K562 (cell line): ENCODE measurements around the gene FTH1. TPM values are rescaled to one million over a fixed set of nuclear protein-coding genes. Genes with fewer than 3 reads are reported as not detected.
A peak's percentile ranks its signal among the peaks of the same experiment; 100 is the strongest.

Experiments used
- ATAC-seq: fragments of 200-7000 bp; cut with Tn5 transposase; 3 replicates; pipeline ENCODE4 v1.9.1; 2020; ENCODE audit warnings: moderate library complexity
- BruUV-seq: library from RNA; stranded (reverse); fragments of 400-500 nt; replicated peaks from 2 replicates; lab custom pipeline; 2021; lab: Mats Ljungman, UMichigan
- CTCF ChIA-PET: fragments of 300-600 bp; formaldehyde crosslinking; extraction: SDS; loops from one replicate; lab custom pipeline; 2021; ENCODE audit warnings: low intra/inter-chr PET ratio; lab: Yijun Ruan, JAX
- POLR2A ChIA-PET: fragments of 300-600, 350-650 bp; sonication (Branson Sonifier 250); formaldehyde crosslinking; extraction: SDS; loops from one replicate; lab custom pipeline; 2021; ENCODE audit warnings: antibody characterized with exemption, inconsistent platforms; lab: Yijun Ruan, JAX
- DNase-seq, 4 experiments: peaks; one replicate each; pipeline versions ENCODE4 v3.0.0 to v3.0.0-alpha.2; 2011 to 2018; ENCODE audit warnings: low spot score in 3 of 4, mixed read lengths in 3 of 4; ENCODE audit errors: extremely low read depth in 1 of 4
- FAIRE-seq: peaks from 2 replicates; lab custom pipeline; 2011; peaks lifted over from hg19 to GRCh38; lab: Jason Lieb, UNC
- H2AFZ ChIP-seq: 2 replicates; pipeline ENCODE4 v1.6.0; 2011; ENCODE audit warnings: low read depth, low read length, control low read depth, inconsistent platforms
- H3K27ac ChIP-seq: fragments of 200-600 bp; 3 replicates; pipeline ENCODE4 v1.8.0; 2011; ENCODE audit warnings: low read depth, mild to moderate bottlenecking, control low read depth, inconsistent platforms, low read length, moderate library complexity, mixed read lengths; ENCODE audit errors: extremely low read depth
- H3K27me3 ChIP-seq, 2 experiments: fragments of 300-600 bp in 1 of 2; 2 replicates in 1 of 2; 3 replicates in 1 of 2; pipeline versions ENCODE4 v1.6.0 to v1.8.0; 2011; ENCODE audit warnings: inconsistent platforms in 2 of 2, low read length in 2 of 2, mild to moderate bottlenecking in 1 of 2, mixed read lengths in 1 of 2, moderate library complexity in 1 of 2; ENCODE audit not compliant: control insufficient read depth in 2 of 2, insufficient read depth in 2 of 2
- H3K36me3 ChIP-seq: fragments of 300-600 bp; 3 replicates; pipeline ENCODE4 v1.8.0; 2011; ENCODE audit warnings: mild to moderate bottlenecking, low read length, inconsistent platforms; ENCODE audit not compliant: control insufficient read depth, insufficient read depth
- H3K4me1 ChIP-seq, 2 experiments: fragments of 200-600 bp in 1 of 2; replicated peaks in 1 of 2; 2 replicates in 1 of 2; 3 replicates in 1 of 2; pipeline versions ENCODE4 v1.5.1 to v1.8.0; 2011; ENCODE audit warnings: inconsistent platforms in 2 of 2, low read length in 2 of 2, mild to moderate bottlenecking in 1 of 2, mixed read lengths in 1 of 2, moderate library complexity in 1 of 2; ENCODE audit not compliant: control insufficient read depth in 2 of 2, insufficient read depth in 2 of 2
- H3K4me2 ChIP-seq: 2 replicates; pipeline ENCODE4 v1.6.1; 2011; ENCODE audit warnings: low read length, control low read depth, inconsistent platforms, mixed read lengths; ENCODE audit not compliant: insufficient read depth
- H3K4me3 ChIP-seq: fragments of 200-600 bp; sonication (generic), shearing (Covaris generic); 2 replicates; pipeline ENCODE4 v1.5.1; 2016; ENCODE audit warnings: control low read depth, inconsistent platforms
- H3K79me2 ChIP-seq: fragments of 200-600 bp; 3 replicates; pipeline ENCODE4 v1.8.0; 2011; ENCODE audit warnings: low read length, inconsistent platforms; ENCODE audit not compliant: control insufficient read depth, insufficient read depth
- H3K9ac ChIP-seq, 2 experiments: 2 replicates each; pipeline versions ENCODE4 v1.6.0 to v1.6.1; 2011; ENCODE audit warnings: low read depth in 2 of 2, low read length in 2 of 2, control low read depth in 1 of 2, inconsistent platforms in 1 of 2, mild to moderate bottlenecking in 1 of 2, mixed read lengths in 1 of 2; ENCODE audit not compliant: insufficient read depth in 1 of 2
- H3K9me1 ChIP-seq: one replicate; pipeline ENCODE4 v1.6.0; 2011; ENCODE audit warnings: inconsistent platforms, mild to moderate bottlenecking, low read length, moderate library complexity; ENCODE audit not compliant: control insufficient read depth, insufficient read depth
- H3K9me3 ChIP-seq: replicated peaks from 2 replicates; pipeline ENCODE4 v1.5.1; 2011; ENCODE audit warnings: low read depth, low read length, inconsistent platforms; ENCODE audit not compliant: control insufficient read depth, insufficient read depth
- H4K20me1 ChIP-seq: replicated peaks from 2 replicates; pipeline ENCODE4 v1.6.1; 2011; ENCODE audit warnings: low read length, inconsistent platforms, mixed read lengths; ENCODE audit not compliant: control insufficient read depth, insufficient read depth
- ESRRB ChIP-seq: fragments of 250-450 bp; sonication (Bioruptor Pico); IDR thresholded peaks from 2 replicates; pipeline ENCODE4 v1.5.0; 2020; ENCODE audit warnings: mild to moderate bottlenecking, moderate library complexity, borderline replicate concordance
- FOXK1 ChIP-seq: sonication (generic); formaldehyde crosslinking; IDR thresholded peaks from 2 replicates; pipeline ENCODE4 v1.8.0; 2022; ENCODE audit warnings: missing genetic modification reagents, mild to moderate bottlenecking, borderline replicate concordance
- IRF1 ChIP-seq: sonication (generic); formaldehyde crosslinking; IDR thresholded peaks from 2 replicates; pipeline ENCODE4 v1.8.0; 2022; ENCODE audit warnings: missing genetic modification reagents, mild to moderate bottlenecking, borderline replicate concordance
- NRF1 ChIP-seq, 2 experiments: fragments of 450-650 bp; IDR thresholded peaks in 1 of 2; conservative IDR thresholded peaks in 1 of 2; 2 replicates each; pipeline ENCODE4 v1.6.1; 2014; ENCODE audit warnings: mild to moderate bottlenecking in 2 of 2
- PRMT5 ChIP-seq: sonication (generic); formaldehyde crosslinking; IDR thresholded peaks from 2 replicates; pipeline ENCODE4 v1.5.0; 2020; ENCODE audit warnings: missing genetic modification reagents
- SPI1 ChIP-seq: IDR thresholded peaks from 2 replicates; pipeline ENCODE4 v1.6.1; 2011; ENCODE audit warnings: low read depth, low read length, control low read depth, borderline replicate concordance
- USF2 ChIP-seq: sonication (generic); formaldehyde crosslinking; IDR thresholded peaks from 2 replicates; pipeline ENCODE4 v1.5.0; 2020; ENCODE audit warnings: missing genetic modification reagents
- ZBTB9 ChIP-seq: fragments of 450-650 bp; formaldehyde crosslinking; IDR thresholded peaks from 2 replicates; pipeline ENCODE4 v1.4.0; 2020; ENCODE audit warnings: mild to moderate bottlenecking, moderate library complexity
- ZHX1 ChIP-seq: fragments of 150-350 bp; conservative IDR thresholded peaks from 2 replicates; pipeline ENCODE4 v1.6.1; 2014; ENCODE audit warnings: low read length
- ZNF436 ChIP-seq: fragments of 250-450, 450-650 bp; sonication (Bioruptor Pico); formaldehyde crosslinking; IDR thresholded peaks from 2 replicates; pipeline ENCODE4 v1.7.0; 2020; ENCODE audit warnings: mild to moderate bottlenecking
- ZNF507 ChIP-seq: conservative IDR thresholded peaks from 2 replicates; pipeline ENCODE4 v1.6.1; 2017; ENCODE audit warnings: missing genetic modification characterization, missing compliant biosample characterization
- ZNF696 ChIP-seq: fragments of 250-450 bp; sonication (Bioruptor Pico); conservative IDR thresholded peaks from 2 replicates; pipeline ENCODE4 v1.4.0; 2020; ENCODE audit warnings: mild to moderate bottlenecking, moderate library complexity
- WGBS: fragments of 100-300 bp; shearing (Covaris generic); methylation state at CpG from one replicate; pipeline ENCODE4 v1.1.6; 2016; ENCODE audit warnings: low coverage, mixed read lengths; ENCODE audit not compliant: insufficient coverage; ENCODE audit errors: missing lambda C conversion rate; 5-methylcytosine and 5-hydroxymethylcytosine counted together
- in situ Hi-C: fragments of 300-500 bp; cut with MboI; formaldehyde crosslinking; loops from 4 replicates; pipeline ENCODE4 v1.15.0; 2018; ENCODE audit warnings: inconsistent platforms, mixed read lengths
- intact Hi-C: fragments of 100-400 bp; cut with micrococcal nuclease; formaldehyde crosslinking; loops from 2 replicates; pipeline ENCODE4 v1.14.2; 2022
- polyA plus RNA-seq, 8 experiments: library from polyadenylated mRNA; depleted of rRNA in 4 of 8; stranded (reverse) in 5 of 8; unstranded in 3 of 8; fragments of >200 nt; fragmentation: Nextera tagmentation in 2 of 8; fragmentation: Illumina TruSeq in 1 of 8; extraction: Ambion mirVana in 2 of 8; extraction: Trizol in 1 of 8; gene quantifications; 2 replicates each; pipeline versions ENCODE4 v1.2.1 to v1.2.3, GENCODE V29; 2011 to 2014; ENCODE audit warnings: inconsistent platforms in 1 of 8, missing spikeins in 1 of 8
- total RNA-seq, 7 experiments: library from RNA; depleted of rRNA in 6 of 7; stranded (reverse); fragments of >200 nt in 6 of 7; fragmentation: Illumina TruSeq in 2 of 7; extraction: Trizol in 2 of 7; gene quantifications; 2 replicates each; pipeline versions ENCODE4 v1.2.1 to v1.2.3, GENCODE V29; 2011 to 2021; ENCODE audit warnings: low replicate concordance in 1 of 7

Gene FTH1
- total and polyA plus RNA-seq, 9 of the 15 experiments (the other 6 are each of a cell fraction or from before 2014, with no cell fraction given), result 370 to 3,146 (median 802) TPM

- FAIRE-seq, result no peak
- in situ Hi-C loops (no loop called here), intact Hi-C loops (no loop called here)
- Histone ChIP-seq H3K36me3 (no peaks in the 10 kb centered on the region), H3K27ac (no peak overlapping the region), H3K9me1 (no peaks in the 10 kb centered on the region), H3K4me1 (peaks cover 36 to 53% of the 10 kb centered on the region in 2 experiments), H3K4me2 (no peak overlapping the region), H2AFZ (peak overlapping the region; percentile 71; the same call in 1 of the 2 replicates), H3K27me3 (no peaks in the 10 kb centered on the region), H3K9ac (peak overlapping the region in 1 of 2 experiments; percentile 79; a peak in 2 of 4 replicates), H3K79me2 (peaks cover 10% of the 10 kb centered on the region), H4K20me1 (no peaks in the 10 kb centered on the region), H3K9me3 (no peaks in the 10 kb centered on the region), H3K4me3 (no peak overlapping the region)
- ATAC-seq, result no peak
- no peak for DNase-seq
- ChIA-PET CTCF (no interaction called here), POLR2A (interaction anchor here (0.6 to 3.6 kb wide), 6 partner anchors 13 to 1939 kb away, joined by 3 to 17 read pairs (median 5); partner anchors contain the start of genes BEST1 and FTH1)
- no TSS peak for BruUV-seq
- 73% methylated on average over 6 of the region's 6 CpGs for WGBS
- TF ChIP-seq ZBTB9 (CRISPR knock-in tag), result no peak
- no peak for TF ChIP-seq ZHX1
- no peak for TF ChIP-seq NRF1 (conservative IDR thresholded peaks at IDR 0.05 in 1 of 2, IDR thresholded peaks at IDR 0.05 in 1 of 2)
- TF ChIP-seq ESRRB, result no peak
- TF ChIP-seq ZNF696 (CRISPR knock-in tag), result no peak
- no peak for TF ChIP-seq IRF1
- no peak for TF ChIP-seq FOXK1 (CRISPR knock-in tag)
- no peak for TF ChIP-seq ZNF436 (CRISPR knock-in tag)
- no peak for TF ChIP-seq PRMT5 (CRISPR knock-in tag)
- no peak for TF ChIP-seq ZNF507 (tag)
- TF ChIP-seq USF2 (CRISPR knock-in tag), result no peak
- no peak for TF ChIP-seq SPI1
These were observed 43.4 kb downstream of the FTH1 start for GRCh38 chr11:61924064-61924455.
